Measurements from ENCODE around the gene RHOH. TPM values are rescaled to one million over a fixed set of nuclear protein-coding genes. Genes with fewer than 3 reads are reported as not detected.

RHOH gene
- polyA plus RNA-seq, 1 donor (not counting 4 experiments of a cell fraction or from before 2014, with no cell fraction given) = 0.04 TPM

- Histone ChIP-seq H3K79me2 (ENCODE audit: control insufficient read depth, insufficient read depth, low read length) (no peaks in the 10 kb centered on the region), H3K9ac (ENCODE audit: control insufficient read depth, extremely low read depth, insufficient read depth, low read length) (no peak overlapping the region)
Measured at GRCh38 chr4:40179360-40179759, 17.5 kb upstream of the RHOH start.

GRCh38 chr4:40180356-40180755 is 16.5 kb upstream of the RHOH start:
- FAIRE-seq = peak; percentile 87
- peak overlapping the region; percentile 87 for H3K27ac ChIP-seq (ENCODE audit: control insufficient read depth, insufficient read depth, low read length)
- H3K9me3 ChIP-seq (ENCODE audit: control insufficient read depth, low read depth, low read length) = no peaks in the 10 kb centered on the region
- dilution Hi-C loops (cut with MboI; ENCODE audit: extremely low pct_ligation_motif_present, low sequenced_read_pairs) = no loop called here
- H3K4me2 ChIP-seq (ENCODE audit: control insufficient read depth, extremely low read depth, insufficient read depth, low read depth, low read length) = peak overlapping the region; percentile 9
- no peak overlapping the region for H3K4me3 ChIP-seq (ENCODE audit: control insufficient read depth in 2 of 3, extremely low read depth in 1 of 3, insufficient read depth in 2 of 3, low read depth in 1 of 3, low read length in 3 of 3)
- no peaks in the 10 kb centered on the region for H3K27me3 ChIP-seq (ENCODE audit: control insufficient read depth, extremely low read depth, insufficient read depth, low read length)
- H4K20me1 ChIP-seq (ENCODE audit: control insufficient read depth, extremely low read depth, insufficient read depth, low read length) = no peaks in the 10 kb centered on the region
- no peaks in the 10 kb centered on the region for H3K79me2 ChIP-seq (ENCODE audit: control insufficient read depth, insufficient read depth, low read length)
- peak overlapping the region; percentile 68 for H3K9ac ChIP-seq (ENCODE audit: control insufficient read depth, extremely low read depth, insufficient read depth, low read length)
- peak; percentile 70 for DNase-seq (ENCODE audit: low read depth, low spot score)
- TF ChIP-seq EZH2 (IDR thresholded peaks at IDR 0.05; ENCODE audit: low read length) = no peak
- no peak for TF ChIP-seq CTCF (optimal IDR thresholded peaks at IDR 0.05 in 1 of 3, IDR thresholded peaks at IDR 0.05 in 1 of 3, conservative IDR thresholded peaks at IDR 0.05 in 1 of 3; ENCODE audit: extremely low read depth in 1 of 3, insufficient read depth in 2 of 3, low read length in 3 of 3)
- H3K9me1 ChIP-seq (ENCODE audit: control insufficient read depth, extremely low read depth, insufficient read depth, low read length) = no peaks in the 10 kb centered on the region
- no peak overlapping the region for H2AFZ ChIP-seq (ENCODE audit: control insufficient read depth, low read length)
- H3K36me3 ChIP-seq (ENCODE audit: control insufficient read depth in 2 of 2, extremely low read depth in 1 of 2, insufficient read depth in 2 of 2, low read length in 2 of 2) = no peaks in the 10 kb centered on the region
- H3K4me1 ChIP-seq (ENCODE audit: control insufficient read depth, extremely low read depth, insufficient read depth, low read length) = peaks cover 42% of the 10 kb centered on the region

More at GRCh38 chr4:40179360-40179759, 17.5 kb upstream of the RHOH start:
- no peaks in the 10 kb centered on the region for H3K36me3 ChIP-seq (ENCODE audit: control insufficient read depth in 2 of 2, extremely low read depth in 1 of 2, insufficient read depth in 2 of 2, low read length in 2 of 2)
- H3K9me1 ChIP-seq (ENCODE audit: control insufficient read depth, extremely low read depth, insufficient read depth, low read length) = no peaks in the 10 kb centered on the region
- no peak for TF ChIP-seq EZH2 (IDR thresholded peaks at IDR 0.05; ENCODE audit: low read length)
- TF ChIP-seq CTCF (optimal IDR thresholded peaks at IDR 0.05 in 1 of 3, IDR thresholded peaks at IDR 0.05 in 1 of 3, conservative IDR thresholded peaks at IDR 0.05 in 1 of 3; ENCODE audit: extremely low read depth in 1 of 3, insufficient read depth in 2 of 3, low read length in 3 of 3) = no peak
- no peak overlapping the region for H3K4me3 ChIP-seq (ENCODE audit: control insufficient read depth in 2 of 3, extremely low read depth in 1 of 3, insufficient read depth in 2 of 3, low read depth in 1 of 3, low read length in 3 of 3)
- no peak overlapping the region for H2AFZ ChIP-seq (ENCODE audit: control insufficient read depth, low read length)
- H3K27ac ChIP-seq (ENCODE audit: control insufficient read depth, insufficient read depth, low read length) = peak overlapping the region; percentile 87
- no peaks in the 10 kb centered on the region for H4K20me1 ChIP-seq (ENCODE audit: control insufficient read depth, extremely low read depth, insufficient read depth, low read length)
- FAIRE-seq (no peak), DNase-seq (ENCODE audit: low read depth, low spot score) (no peak)
- no peak overlapping the region for H3K4me2 ChIP-seq (ENCODE audit: control insufficient read depth, extremely low read depth, insufficient read depth, low read depth, low read length)
- H3K4me1 ChIP-seq (ENCODE audit: control insufficient read depth, extremely low read depth, insufficient read depth, low read length) = peaks cover 37% of the 10 kb centered on the region
- dilution Hi-C loops (cut with MboI; ENCODE audit: extremely low pct_ligation_motif_present, low sequenced_read_pairs) = no loop called here
- no peaks in the 10 kb centered on the region for H3K9me3 ChIP-seq (ENCODE audit: control insufficient read depth, low read depth, low read length)
- no peaks in the 10 kb centered on the region for H3K27me3 ChIP-seq (ENCODE audit: control insufficient read depth, extremely low read depth, insufficient read depth, low read length)

All from keratinocyte (primary cell).